Smooth muscle cell (in vitro differentiated cells): ENCODE measurements around the gene FAM110C. TPM values are rescaled to one million over a fixed set of nuclear protein-coding genes. Genes with fewer than 3 reads are reported as not detected.

ENCODE experiments used
- DNase-seq: peaks from one replicate; lab custom pipeline; 2025; ENCODE audit not compliant: unreplicated experiment; lab: John Stamatoyannopoulos, UW
- H2AFZ ChIP-seq: fragments of 200-600 bp; sonication (generic); 2 replicates; pipeline ENCODE4 v1.6.0; 2016; ENCODE audit warnings: antibody characterized with exemption, low read depth, mild to moderate bottlenecking
- H3F3A ChIP-seq: fragments of 200-600 bp; sonication (generic); 2 replicates; pipeline ENCODE4 v1.6.0; 2017; ENCODE audit warnings: antibody characterized with exemption, low read depth
- H3K27ac ChIP-seq: fragments of 200-600 bp; sonication (generic); 2 replicates; pipeline ENCODE4 v1.5.1; 2016; ENCODE audit warnings: low read depth, mild to moderate bottlenecking
- H3K27me3 ChIP-seq: fragments of 200-600 bp; sonication (generic); 2 replicates; pipeline ENCODE4 v1.6.1; 2016; ENCODE audit warnings: low read depth, mild to moderate bottlenecking
- H3K36me3 ChIP-seq: fragments of 200-600 bp; sonication (generic); 2 replicates; pipeline ENCODE4 v1.5.1; 2016; ENCODE audit warnings: low read depth
- H3K4me1 ChIP-seq: fragments of 200-600 bp; sonication (generic); 2 replicates; pipeline ENCODE4 v1.5.1; 2016; ENCODE audit warnings: low read depth
- H3K4me2 ChIP-seq: fragments of 200-600 bp; sonication (generic); 2 replicates; pipeline ENCODE4 v1.6.0; 2016; ENCODE audit warnings: mild to moderate bottlenecking
- H3K4me3 ChIP-seq: fragments of 200-600 bp; sonication (generic); 2 replicates; pipeline ENCODE4 v1.5.1; 2016; ENCODE audit warnings: mild to moderate bottlenecking
- H3K79me2 ChIP-seq: fragments of 200-600 bp; sonication (generic); 2 replicates; pipeline ENCODE4 v1.6.0; 2016; ENCODE audit warnings: low read depth, mild to moderate bottlenecking
- H3K9ac ChIP-seq: fragments of 200-600 bp; sonication (generic); 2 replicates; pipeline ENCODE4 v1.6.0; 2016; ENCODE audit warnings: low read depth
- H3K9me3 ChIP-seq: fragments of 200-600 bp; sonication (generic); replicated peaks from 2 replicates; pipeline ENCODE4 v1.5.1; 2016; ENCODE audit warnings: low read depth
- H4K20me1 ChIP-seq: fragments of 200-600 bp; sonication (generic); 2 replicates; pipeline ENCODE4 v1.6.0; 2016; ENCODE audit warnings: low read depth
- CTCF ChIP-seq: fragments of 200-600 bp; sonication (generic); IDR thresholded peaks from 2 replicates; pipeline ENCODE4 v1.5.1; 2017; ENCODE audit warnings: borderline replicate concordance, mild to moderate bottlenecking, antibody characterized with exemption; ENCODE audit not compliant: insufficient read depth, poor library complexity, severe bottlenecking
- WGBS: methylation state at CpG from one replicate; pipeline ENCODE4 v1.1.7; 2016; ENCODE audit warnings: low lambda C conversion rate; 5-methylcytosine and 5-hydroxymethylcytosine counted together
- polyA plus RNA-seq: library from polyadenylated mRNA; unstranded; fragments of >200 nt; fragmentation: Nextera tagmentation; extraction: Ambion mirVana; gene quantifications from 2 replicates; pipeline ENCODE4 v1.2.1, GENCODE V29; 2016
- total RNA-seq: library from RNA; depleted of rRNA; stranded (reverse); fragments of >200 nt; gene quantifications from 2 replicates; pipeline ENCODE4 v1.2.3, GENCODE V29; 2014

The FAM110C gene
- total and polyA plus RNA-seq, 2 experiments from 2014 or later, result 0.16 to 2.3 TPM

- Histone ChIP-seq H3K4me2 (peak overlapping the region; percentile 89), H3K36me3 (no peaks in the 10 kb centered on the region), H3K27me3 (peaks cover 59% of the 10 kb centered on the region), H3K9ac (no peak overlapping the region), H4K20me1 (no peaks in the 10 kb centered on the region), H2AFZ (no peak overlapping the region), H3K27ac (peak overlapping the region; percentile 60), H3K9me3 (no peaks in the 10 kb centered on the region), H3K79me2 (no peaks in the 10 kb centered on the region), H3F3A (no peaks in the 10 kb centered on the region), H3K4me1 (peaks cover 3% of the 10 kb centered on the region), H3K4me3 (peak overlapping the region; percentile 62)
- 61% methylated on average over 14 of the region's 14 CpGs for WGBS
- no peak for TF ChIP-seq CTCF
- no peak for DNase-seq
These were observed 1.0 kb upstream of the FAM110C start for GRCh38 chr2:47346-47725.

GRCh38 chr2:46131-46470 is 204 bp downstream of the FAM110C start:
- 2% methylated on average over 51 of the region's 52 CpGs for WGBS
- Histone ChIP-seq H2AFZ (peak overlapping the region; percentile 62), H3K27me3 (peaks cover 59% of the 10 kb centered on the region), H3K9me3 (no peaks in the 10 kb centered on the region), H3K36me3 (no peaks in the 10 kb centered on the region), H4K20me1 (no peaks in the 10 kb centered on the region), H3K9ac (no peak overlapping the region), H3K4me2 (peak overlapping the region; percentile 89), H3K79me2 (no peaks in the 10 kb centered on the region), H3K4me1 (peaks cover 3% of the 10 kb centered on the region), H3K4me3 (peak overlapping the region; percentile 62), H3F3A (no peaks in the 10 kb centered on the region), H3K27ac (no peak overlapping the region)
- no peak for DNase-seq
- TF ChIP-seq CTCF, result no peak

DNA sequence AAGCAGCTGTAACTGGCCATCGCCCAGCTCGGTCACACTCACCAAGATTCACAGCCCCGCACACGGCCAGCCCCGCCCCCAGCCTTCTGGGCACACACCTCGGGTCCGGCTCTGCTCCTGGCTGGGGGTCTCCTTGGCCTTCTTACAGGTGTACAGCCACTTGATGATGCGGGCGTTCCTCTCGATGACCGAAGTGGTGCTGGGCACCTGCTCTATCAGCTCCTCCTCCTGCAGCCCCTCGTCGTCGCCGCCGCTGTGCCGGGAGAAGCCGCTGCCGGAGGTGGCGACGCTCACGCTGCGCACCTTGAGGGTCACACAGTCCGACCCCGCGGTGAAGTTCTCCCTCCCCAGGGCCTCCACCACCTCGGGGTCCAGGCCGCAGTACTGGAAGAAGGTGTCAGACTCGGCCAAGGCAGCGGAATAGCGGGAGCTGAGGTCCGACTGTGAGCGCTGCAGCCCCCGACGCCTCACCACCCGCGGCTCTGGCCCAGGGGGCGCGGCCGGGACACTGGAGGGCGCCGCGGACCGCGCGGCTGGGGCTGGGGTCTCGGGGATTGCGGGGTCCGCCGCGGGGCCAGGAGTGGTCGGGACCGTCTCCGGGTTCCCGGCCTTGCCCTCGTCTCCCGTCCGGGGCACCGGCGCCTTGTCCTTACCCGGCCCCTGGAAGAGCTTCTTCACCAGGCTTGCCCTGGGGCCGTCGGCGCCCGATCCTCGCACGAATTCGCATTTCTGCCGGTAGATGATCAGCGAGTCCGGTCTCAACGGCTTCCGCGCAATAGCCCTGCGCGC is 769 bp downstream of the FAM110C start:
- no peak for TF ChIP-seq CTCF
- Histone ChIP-seq H3K4me2 (peak overlapping the region; percentile 89), H3K9me3 (no peaks in the 10 kb centered on the region), H3K27ac (no peak overlapping the region), H3F3A (no peaks in the 10 kb centered on the region), H3K79me2 (no peaks in the 10 kb centered on the region), H3K4me3 (peak overlapping the region; percentile 62), H3K36me3 (no peaks in the 10 kb centered on the region), H3K27me3 (peaks cover 59% of the 10 kb centered on the region), H3K9ac (no peak overlapping the region), H2AFZ (peak overlapping the region; percentile 62), H3K4me1 (peaks cover 3% of the 10 kb centered on the region), H4K20me1 (no peaks in the 10 kb centered on the region)
- DNase-seq, result no peak
- WGBS, result 5% methylated on average over 41 of the region's 76 CpGs
